HuH-7.5 (cell line): ENCODE measurements around the gene PHACTR3.

Experiments used
- DNase-seq: peaks from one replicate; pipeline ENCODE4 v3.0.0; 2011; ENCODE audit warnings: low spot score

Gene PHACTR3

DNA sequence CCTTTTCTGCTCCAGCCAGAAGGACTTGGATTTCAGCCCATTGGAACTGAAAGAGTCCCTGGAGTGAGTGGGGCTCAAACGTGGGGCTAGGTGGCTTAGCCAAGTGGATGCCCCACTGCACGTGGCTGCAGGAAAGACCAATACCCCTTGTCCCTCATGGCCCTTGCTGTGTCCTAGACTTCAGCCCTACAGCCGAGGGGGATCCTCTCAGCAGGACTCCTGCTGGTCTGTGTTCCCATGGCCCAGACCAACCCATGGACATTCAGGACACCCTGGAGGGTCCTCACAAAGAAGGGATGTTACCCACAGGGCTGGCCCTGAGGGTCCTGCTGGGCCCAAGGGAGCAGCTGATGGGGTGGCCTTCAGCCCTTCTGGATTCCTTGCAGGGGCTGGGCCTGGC, 30.0 kb upstream of the PHACTR3 start:
- peak; percentile 6 for DNase-seq

DNA sequence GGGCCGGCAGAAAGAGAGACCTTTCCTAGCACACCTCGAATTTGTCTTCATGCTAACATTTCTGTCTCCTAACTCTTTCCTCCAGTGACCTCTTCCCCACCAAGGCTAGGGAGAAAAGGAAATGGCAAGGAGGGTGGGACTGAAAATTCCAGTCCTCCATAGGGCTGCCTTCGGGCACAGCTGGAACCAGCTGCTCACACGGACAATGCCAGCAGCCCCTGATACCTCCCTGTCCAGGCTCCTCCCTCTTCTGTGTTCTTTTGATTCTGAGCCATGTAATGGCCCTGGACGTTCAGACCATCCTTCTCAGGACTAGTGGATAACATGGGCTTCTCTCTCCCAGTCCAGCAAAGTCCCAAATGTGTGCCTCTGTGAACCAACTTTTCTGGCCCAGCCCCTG, 29.1 kb upstream of the PHACTR3 start:
- no peak for DNase-seq

DNA sequence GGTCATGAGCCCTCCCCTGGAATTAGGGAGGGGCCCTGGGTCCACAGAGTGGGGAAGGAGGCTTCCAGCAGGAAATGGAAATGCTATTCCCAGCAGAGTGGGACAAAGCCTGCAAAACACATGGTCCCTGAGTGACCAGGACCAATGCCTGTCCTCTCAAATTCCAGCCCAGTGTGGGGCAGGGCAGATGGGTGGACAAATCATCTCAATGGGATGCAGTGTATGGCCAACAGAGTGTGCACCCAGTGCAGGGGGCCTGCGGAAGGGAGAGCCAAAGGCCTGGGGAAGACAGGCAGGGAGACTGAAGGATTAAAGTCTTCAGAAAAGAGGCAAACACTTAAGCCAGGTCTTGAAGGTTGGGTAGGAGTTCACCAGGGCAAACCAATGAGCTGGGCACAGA, 28.7 kb upstream of the PHACTR3 start:
- DNase-seq, result no peak

DNA sequence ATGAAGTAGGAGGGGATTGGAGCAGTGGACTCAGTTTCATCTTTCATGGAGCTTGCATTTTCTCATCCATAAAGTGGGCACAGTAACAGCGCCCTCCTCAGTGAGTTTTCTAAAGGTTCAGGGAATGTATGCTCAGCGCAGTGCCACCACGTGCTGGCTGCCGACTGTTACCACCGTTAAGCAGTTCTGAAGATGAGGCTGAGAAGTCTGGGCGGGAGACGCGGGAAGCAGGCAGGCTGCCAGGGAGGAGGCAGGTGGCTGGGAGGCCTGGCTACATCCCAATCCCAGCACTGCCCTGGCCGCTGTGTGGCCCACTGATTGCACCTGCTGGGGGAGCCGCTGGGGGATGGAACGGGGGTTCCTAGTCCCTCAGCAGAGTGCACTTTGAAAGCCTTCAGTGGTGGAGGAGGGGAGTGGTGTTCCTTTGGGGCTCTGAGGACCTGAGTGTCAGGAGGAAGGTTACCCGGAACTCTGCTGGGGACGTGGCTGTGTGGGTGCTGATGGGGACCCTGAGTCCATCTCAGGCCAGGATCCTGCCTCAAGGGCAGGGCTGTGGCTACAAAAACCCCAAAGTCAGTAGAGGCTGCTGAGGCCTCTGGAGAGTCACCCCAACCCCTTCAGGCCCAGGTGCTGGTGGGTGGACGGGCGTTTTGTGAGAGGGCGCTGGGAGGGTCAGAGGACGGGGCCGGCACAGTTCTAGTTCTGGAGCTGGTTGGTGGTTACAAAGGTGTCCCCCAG, 28.0 kb upstream of the PHACTR3 start:
- DNase-seq, result no peak

DNA sequence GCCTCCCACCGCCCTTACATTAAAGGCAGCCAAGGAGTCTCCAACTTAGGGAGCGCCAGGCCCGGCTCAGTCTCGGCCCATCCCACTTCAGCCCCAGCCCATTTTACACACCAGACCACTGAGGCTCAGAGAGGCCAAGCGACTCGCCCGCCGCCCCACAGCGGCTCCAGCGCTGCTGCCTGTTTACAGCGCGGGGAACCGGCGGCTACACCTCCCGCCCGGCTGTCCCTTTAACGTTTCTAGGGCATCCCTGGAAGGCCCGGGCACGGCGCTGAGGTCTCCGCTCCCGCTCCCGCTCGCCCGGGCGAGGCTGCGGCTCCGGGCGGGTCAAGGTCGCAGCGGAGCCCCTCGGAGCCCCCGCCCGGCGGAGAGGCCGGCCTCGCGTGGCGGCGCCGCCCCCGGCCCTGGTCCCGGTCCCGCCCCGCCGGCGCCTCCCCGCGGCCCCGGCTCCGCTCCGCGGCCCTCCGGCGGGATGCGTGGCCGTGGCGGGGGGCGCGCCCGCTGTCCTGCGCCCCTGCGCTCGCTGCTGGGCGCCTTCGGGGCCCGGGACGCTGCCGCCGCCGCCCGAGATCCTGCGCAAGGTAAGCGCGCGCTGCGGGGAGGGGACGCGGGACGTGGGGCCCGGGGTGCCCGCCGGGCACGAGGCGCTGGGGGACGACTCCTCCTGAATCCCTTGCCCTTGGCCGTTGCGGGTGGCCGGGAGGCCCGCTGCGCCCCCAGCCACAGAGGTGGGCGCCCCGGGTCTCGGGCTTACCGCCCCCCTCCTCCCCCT, 27.1 kb upstream of the PHACTR3 start:
- DNase-seq, result no peak

DNA sequence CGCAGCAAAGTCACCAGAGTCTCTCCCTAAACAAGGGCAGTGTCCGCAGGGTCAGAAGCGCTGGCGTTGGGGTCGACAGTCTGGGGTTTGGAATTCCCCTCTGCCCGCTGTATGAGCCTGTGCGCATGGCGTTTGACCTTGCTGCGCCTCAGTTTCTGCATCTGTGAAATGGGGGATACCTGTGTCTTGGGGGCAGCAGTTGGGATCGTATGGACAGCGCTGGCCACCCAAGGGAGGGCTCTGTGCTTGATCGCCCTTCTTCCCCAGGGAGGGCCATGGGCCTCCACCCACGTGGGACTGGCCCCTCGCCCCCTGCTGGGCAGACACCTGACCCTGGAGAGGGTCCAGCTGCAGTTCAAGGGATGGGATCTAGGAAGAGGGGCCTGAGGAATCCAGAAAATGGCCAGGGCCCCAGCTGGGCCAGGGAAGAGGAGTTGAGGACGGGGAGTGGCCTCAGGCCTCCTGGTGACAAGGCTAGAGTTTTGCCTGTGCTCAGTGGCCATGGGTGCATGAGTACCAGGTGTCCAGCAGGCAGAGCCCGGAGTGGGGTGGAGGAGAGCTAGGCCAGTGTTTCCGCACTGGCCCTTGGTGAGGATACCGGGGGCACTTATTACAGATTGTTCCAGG, 26.4 kb upstream of the PHACTR3 start:
- DNase-seq, result no peak

DNA sequence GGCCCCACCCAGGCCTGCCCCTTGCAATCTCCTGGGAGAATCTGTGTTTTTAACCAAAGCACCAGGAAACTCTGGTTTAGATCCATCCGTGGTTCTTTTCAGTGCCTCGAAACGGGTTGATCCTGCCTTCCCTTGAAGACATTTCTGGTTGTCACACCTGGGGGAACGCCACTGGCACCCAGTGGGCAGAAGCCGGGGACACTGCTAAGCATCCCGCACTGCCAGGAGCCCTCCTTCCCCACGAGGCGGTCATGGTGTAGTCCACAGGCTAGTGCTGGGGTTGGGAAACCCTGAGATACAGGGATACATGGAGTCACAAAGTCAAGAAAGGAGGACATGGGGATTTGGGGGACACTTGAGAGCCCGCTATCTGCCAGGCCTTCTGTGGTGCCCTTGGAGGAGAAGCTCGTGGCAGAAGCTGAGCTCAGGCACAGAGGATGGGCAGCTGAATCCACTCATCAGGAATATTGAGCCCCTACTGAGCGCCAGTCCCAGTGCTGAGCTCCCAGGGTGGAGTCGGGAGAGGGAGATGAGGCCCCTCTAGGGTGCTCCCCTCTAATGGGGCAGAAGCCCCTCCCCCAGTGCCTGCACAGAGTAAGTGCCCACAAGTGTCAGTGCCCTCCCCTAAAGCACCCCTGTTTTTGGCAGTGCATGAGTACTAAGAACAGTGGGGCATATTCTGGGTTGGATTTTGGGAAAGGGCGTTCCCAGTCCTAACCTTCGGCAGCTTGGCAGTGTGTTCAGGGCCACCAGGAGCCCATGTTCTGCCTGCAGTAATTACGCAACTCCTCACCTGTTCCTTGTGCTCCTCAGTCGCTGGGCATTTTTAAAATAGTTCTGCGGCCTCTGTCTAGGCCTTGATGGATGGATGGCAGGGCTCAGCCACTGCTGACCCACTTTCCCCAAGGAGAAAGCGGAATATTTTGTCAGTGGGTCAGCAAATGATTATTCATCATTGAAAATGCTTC, 25.6 kb upstream of the PHACTR3 start:
- no peak for DNase-seq

DNA sequence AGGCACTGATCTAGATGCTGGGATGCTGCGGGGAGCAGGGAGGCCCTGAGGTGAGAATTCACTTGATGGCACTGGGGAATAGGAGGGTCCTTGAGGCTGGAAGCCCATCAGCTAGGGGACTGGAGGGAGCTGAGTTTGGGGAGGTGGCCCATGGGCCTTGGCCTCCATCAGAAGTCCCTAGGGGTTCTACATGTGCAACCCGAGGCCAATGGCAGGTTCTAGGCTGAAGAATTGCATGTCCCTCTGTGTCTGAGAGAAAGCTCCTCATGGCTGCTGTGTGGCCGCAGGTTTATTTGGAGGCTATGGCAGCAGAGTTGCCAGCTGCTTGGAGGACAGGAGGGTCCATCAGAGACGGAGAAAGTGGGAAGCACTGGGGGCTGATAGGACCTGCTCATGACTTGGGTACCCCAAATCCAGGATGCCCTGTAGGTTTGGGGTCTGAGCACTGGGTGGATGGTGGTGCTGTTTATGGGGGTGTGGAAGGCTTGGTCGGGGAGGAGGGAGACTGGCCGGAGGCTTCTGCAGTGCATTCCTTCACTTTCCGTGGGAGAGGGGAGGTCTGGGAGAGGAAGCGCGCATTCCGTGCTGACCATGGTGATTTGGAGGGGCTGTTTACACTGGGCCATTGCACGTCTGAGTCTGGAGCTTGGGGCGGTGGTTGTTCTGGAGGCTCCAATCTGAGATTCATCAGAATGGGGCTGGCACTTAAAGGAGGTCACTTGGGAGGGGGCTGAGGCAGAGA, 24.8 kb upstream of the PHACTR3 start:
- DNase-seq, result no peak

DNA sequence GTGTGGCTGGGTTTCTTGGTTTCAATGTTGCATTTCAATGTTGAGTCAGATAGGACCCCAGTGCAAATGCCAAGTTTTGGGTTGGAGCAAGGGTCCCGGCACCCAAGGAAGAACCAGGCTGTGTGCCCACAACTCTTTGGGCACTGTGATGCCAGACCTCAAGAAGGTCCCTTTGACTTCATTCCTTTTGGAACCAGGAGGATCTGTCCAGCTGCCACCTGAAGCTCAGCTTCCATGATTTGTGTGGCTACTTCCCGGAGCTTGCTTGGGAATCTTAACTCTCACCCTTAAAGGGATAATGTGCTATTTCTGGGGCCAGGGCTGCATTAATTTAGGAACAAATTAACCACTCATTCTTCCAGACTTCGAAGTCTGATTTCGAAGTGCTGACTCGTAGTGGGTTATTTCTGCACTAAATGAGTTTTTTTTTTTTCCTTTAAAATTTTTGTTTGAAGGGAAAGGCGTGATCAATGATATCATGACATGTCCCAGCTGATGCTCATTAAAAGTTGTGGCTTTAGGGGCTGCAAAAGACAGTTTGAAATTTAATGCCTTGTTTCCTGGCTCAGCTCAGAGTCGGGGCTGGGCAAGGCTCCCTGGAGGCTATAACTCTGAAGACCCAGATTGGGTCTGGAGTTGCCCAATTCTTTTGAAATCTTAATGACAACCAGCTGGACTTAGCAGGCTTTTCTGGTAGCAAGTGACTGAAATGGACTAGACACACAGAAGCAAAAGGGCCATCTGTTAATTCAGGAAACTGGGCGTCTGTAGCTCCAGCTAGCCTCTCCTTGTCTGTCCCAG, 24.0 kb upstream of the PHACTR3 start:
- no peak for DNase-seq

DNA sequence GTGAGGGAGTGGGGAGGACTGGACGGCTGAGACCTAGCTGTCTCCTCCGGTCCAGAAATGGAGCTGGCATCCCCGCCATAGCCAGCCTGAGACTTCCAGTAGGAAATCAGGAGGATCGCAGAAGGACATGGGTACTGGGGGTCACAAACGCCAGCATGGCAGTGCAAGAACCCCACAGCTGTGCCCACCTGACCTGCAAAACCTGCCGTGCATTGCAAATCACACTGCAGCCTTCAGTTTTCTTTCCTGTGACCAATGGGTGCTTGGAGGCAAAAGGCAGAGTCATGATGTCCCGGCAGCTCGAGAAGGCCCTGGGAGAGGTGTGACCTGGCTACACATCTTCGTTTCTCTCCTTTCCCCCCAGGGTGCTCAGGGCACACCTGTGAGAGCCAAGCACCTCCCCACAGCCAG, 23.3 kb upstream of the PHACTR3 start:
- no peak for DNase-seq

DNA sequence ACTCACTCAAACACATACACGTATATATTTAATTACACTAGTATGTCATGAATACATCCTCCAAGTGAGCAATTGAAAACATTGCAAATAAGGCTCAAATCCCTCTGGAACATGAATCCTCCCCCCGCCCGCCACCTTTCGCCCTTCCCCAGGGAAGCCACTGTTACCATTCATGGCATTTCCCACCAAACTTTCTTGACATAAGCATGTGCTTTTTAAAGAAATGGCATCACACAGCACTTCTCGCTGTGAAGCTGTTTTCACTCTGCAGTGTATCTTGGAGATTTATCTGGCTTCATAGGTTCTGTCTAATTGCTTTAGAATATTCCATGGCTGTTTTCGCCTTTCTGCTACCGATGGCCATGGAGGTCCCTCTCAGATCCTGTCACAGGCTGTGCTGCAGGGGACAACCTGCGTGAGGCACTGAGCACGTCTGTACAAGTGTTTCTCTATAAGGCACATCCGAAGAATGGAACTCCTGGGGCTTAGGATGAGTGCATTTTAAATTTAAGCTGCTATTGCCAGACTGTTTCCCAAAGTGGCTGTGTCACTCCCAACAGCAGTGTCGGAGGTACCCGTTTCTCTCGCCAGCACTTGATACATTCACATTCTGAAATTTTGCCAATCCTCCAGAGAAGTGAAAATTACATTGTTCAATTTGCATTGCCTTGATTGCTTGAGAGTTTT, 22.2 kb upstream of the PHACTR3 start:
- no peak for DNase-seq

DNA sequence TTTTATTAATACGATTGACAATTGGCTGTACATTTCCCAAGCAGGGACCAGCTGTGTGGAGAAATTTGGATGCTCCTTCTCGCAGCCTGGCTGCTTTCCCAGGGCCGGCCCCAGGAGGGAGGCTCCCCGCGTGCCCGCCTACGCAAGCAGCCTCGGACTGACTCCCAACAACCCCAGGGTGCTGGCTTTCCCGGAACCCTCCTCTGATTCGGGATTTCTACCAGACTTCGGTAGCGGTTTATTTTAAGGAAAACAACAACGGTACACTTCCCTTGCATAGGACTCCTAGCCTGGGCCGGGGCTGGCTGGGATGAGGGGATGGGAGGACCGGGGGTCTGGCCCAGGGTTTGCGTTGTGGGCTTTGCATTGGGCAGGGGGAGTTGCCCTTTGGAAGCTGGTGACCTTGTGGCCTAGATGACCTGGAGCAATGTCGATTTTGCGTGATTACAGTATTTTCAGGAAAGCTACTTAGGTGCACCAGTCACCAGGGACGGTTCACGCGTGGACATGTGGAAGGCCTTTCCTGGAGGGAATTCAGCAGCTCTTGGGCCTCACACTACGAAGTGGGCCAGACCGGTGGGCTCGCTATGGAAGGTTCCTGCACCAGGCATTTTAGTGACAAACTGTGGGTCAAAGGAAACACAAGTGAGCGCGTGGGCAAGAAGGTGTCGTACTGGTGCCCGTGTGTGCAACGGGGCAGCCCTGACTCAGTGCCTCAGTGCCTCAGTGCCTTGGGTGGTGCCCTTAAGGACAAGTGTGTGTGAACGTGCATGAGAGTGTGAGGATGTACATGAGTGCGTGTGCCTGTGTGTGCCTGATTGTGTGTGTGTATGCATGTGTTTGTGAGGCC, 20.7 kb upstream of the PHACTR3 start:
- DNase-seq, result no peak

DNA sequence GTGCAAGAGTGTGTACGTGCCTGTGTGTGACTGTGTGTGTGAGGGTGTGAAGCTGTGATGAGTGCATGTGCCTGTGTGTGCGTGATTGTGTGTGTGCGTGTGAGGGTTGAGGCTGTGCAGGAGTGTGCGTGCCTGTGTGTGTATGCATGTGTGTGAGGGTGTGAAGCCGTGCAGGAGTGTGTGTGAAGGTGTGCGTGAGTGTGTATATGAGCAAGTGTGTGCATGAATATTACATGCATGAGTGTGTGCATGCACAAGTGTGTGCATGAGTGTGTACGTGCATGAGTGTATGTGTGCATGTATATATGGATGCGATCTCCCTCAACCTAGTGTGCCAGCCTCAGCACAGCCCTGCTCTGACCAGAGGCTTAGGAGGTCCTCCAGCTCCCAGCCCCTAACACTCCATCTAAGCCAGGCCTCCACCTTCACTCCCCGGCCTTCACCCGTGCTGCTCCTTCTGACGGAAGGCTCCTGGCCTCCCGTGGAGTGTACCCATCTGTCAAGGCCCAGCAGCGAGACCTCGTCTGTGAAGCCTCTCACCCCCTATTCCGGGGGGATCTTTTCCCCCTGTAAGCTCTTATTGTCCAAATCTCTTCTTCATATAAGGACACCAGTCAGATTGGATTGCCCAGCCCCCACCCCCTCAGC, 19.9 kb upstream of the PHACTR3 start:
- DNase-seq, result no peak

DNA sequence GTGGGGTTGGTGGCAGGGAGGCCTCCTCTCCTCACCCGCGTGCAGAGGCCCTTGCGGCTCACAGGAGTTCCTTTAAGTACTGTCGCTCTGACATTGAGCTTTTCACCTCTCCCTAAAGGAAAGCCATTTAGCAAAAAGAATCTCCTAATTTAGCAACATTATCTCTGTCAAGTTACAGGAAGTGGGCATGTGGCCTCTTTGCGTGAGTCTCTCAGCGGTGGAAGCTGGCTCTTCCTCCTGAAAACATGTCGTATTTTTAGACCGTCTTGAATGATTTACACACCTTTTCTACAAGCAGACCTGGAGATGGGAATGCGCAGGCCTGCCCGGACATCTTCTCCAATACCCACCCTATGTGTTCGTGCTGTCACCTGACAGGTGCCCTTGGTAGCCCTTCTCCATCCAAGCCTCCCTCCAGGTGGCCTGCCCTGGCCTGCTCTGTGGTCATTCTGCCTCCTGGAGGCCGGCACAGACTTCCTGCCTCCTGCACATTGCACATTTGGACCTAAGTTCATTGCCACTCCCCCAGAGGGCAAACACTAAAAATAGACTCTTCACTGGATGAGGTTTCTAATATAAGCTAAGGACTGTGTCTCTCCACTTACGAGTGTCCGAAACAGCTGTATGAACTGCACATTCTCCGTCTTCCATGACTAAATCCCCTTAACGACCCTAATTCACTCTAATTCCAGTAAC, 18.5 kb upstream of the PHACTR3 start:
- no peak for DNase-seq

DNA sequence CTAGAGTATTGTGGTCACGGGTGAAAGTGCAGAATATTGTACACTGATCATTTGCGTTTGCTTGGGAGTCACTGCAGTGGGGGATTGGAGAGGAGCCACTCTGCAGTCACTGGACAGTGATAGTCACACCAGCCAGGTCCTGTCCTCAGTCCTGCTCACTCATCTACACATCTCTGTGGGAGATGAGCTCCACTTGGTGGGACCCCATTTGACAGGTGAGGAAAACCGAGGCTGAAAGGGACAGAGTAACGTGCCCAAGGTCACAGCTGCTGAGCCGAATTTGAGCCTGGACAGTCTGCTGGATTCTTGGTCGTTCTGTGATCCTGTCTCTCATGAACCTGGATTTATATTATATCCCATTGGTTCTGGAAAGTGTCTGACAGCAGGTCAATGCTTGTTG, 17.7 kb upstream of the PHACTR3 start:
- no peak for DNase-seq

DNA sequence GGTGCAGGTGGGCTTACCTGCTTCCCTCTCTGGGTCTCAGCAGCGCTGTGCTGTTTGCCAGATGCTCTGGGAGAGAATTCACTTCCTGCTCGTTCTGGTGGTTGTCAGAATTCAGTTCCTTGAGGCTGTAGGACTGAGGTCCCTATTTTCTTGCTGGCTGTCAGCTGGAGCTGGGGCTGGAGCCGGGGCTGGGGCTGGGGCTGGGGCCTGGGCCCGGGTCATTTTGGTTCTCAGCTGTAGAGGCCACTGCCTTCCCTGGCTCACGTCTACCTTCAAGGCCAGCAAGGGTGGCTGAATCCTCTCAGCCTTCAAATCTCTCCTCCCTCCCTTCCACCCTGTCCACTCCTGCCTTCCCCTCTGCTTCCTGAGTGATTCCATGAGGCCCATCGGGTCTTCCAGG, 16.8 kb upstream of the PHACTR3 start:
- DNase-seq, result no peak

DNA sequence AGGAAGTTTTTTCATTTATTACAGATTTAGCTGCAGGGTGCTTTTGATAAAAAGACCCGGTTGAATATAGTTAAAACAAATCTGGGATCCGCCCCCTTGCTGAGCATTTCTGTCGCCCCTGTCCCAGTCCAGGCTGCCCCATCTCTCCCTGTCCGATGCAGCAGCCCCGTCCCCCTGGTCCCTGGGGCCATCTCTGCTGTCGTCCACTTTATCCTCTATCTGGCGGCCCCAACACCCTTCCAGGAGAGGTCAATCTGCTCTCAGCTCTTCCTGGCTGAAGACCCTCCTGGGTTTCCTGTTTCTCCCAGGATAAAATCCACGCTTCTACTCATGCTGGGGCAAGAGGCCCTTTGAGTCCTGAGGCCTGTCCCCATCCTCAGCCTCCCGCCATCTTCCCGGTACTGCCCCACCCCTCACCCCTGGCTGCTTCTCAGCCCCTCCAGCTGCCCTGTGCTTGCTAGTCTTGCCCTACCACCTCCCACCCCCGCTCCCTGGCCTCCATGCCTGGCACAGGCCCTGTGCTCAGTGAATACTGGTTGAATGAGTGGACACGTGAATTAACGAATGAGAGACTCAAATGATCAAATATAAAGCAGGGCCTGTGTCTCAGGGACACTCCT, 16.0 kb upstream of the PHACTR3 start:
- DNase-seq, result no peak
